Liver (tissue), 9 donors: ENCODE data around the gene TTYH2. TPM values are rescaled to one million over a fixed set of nuclear protein-coding genes. Genes with fewer than 3 reads are reported as not detected.

ENCODE experiments used
- DNase-seq: peaks from one replicate; pipeline ENCODE4 v3.0.0-alpha.2; 2017; ENCODE audit warnings: low spot score
- H3K27ac ChIP-seq, 2 donors: one replicate each; pipeline ENCODE4 v1.7.0; 2013; ENCODE audit warnings: inconsistent platforms in 2 of 2, low read length in 2 of 2, control low read depth in 1 of 2, low read depth in 1 of 2, mild to moderate bottlenecking in 1 of 2
- H3K27me3 ChIP-seq, 4 donors: one replicate each; pipeline versions ENCODE4 v1.6.1 to v1.7.0; 2013; ENCODE audit warnings: low read length in 3 of 4, inconsistent platforms in 1 of 4, mild to moderate bottlenecking in 1 of 4, moderate library complexity in 1 of 4; ENCODE audit not compliant: control insufficient read depth in 4 of 4, insufficient read depth in 4 of 4
- H3K36me3 ChIP-seq, 4 donors: one replicate each; pipeline versions ENCODE4 v1.6.1 to v1.7.0; 2013; ENCODE audit warnings: low read length in 3 of 4, mild to moderate bottlenecking in 3 of 4, low read depth in 1 of 4, moderate library complexity in 1 of 4; ENCODE audit not compliant: control insufficient read depth in 4 of 4, insufficient read depth in 3 of 4
- H3K4me1 ChIP-seq, 4 donors: one replicate each; pipeline versions ENCODE4 v1.6.1 to v1.7.0; 2013; ENCODE audit warnings: low read length in 3 of 4, mild to moderate bottlenecking in 3 of 4, moderate library complexity in 1 of 4; ENCODE audit not compliant: control insufficient read depth in 4 of 4, insufficient read depth in 4 of 4
- H3K4me3 ChIP-seq, 3 donors: one replicate each; pipeline versions ENCODE4 v1.6.1 to v1.7.0; 2013; ENCODE audit warnings: low read length in 3 of 3, control low read depth in 1 of 3, low read depth in 1 of 3, mild to moderate bottlenecking in 1 of 3
- H3K9ac ChIP-seq, 2 donors: one replicate each; pipeline ENCODE4 v1.7.0; 2013; ENCODE audit warnings: low read length in 2 of 2, mild to moderate bottlenecking in 2 of 2, moderate library complexity in 2 of 2, control low read depth in 1 of 2, low read depth in 1 of 2
- H3K9me3 ChIP-seq, 4 donors: one replicate each; pipeline versions ENCODE4 v1.6.1 to v1.7.0; 2013; ENCODE audit warnings: low read length in 3 of 4; ENCODE audit not compliant: control insufficient read depth in 4 of 4
- ATF3 ChIP-seq: IDR thresholded peaks from 2 replicates; pipeline ENCODE4 v1.6.1; 2016; ENCODE audit warnings: antibody characterized with exemption
- CTCF ChIP-seq: fragments of 150-350 bp; IDR thresholded peaks from 2 replicates; pipeline ENCODE4 v1.5.1; 2017; ENCODE audit warnings: improper control_type of control experiment, low read depth, low read length; ENCODE audit not compliant: missing input control
- EGR1 ChIP-seq, 2 donors: IDR thresholded peaks; 2 replicates each; pipeline ENCODE4 v1.6.1; 2016 to 2018; ENCODE audit warnings: antibody characterized with exemption in 2 of 2, low read depth in 2 of 2
- FOXA1 ChIP-seq: IDR thresholded peaks from 2 replicates; pipeline ENCODE4 v1.6.1; 2016; ENCODE audit warnings: antibody characterized with exemption
- FOXA2 ChIP-seq: IDR thresholded peaks from 2 replicates; pipeline ENCODE4 v1.6.1; 2016; ENCODE audit warnings: antibody characterized with exemption
- GABPA ChIP-seq, 2 donors: IDR thresholded peaks in 1 of 2; conservative IDR thresholded peaks in 1 of 2; 2 replicates each; pipeline ENCODE4 v1.6.1; 2016; ENCODE audit warnings: antibody characterized with exemption in 2 of 2, mild to moderate bottlenecking in 1 of 2, moderate library complexity in 1 of 2
- HNF4A ChIP-seq, 2 donors: conservative IDR thresholded peaks; 2 replicates each; pipeline ENCODE4 v1.6.1; 2016; ENCODE audit warnings: antibody characterized with exemption in 2 of 2, mild to moderate bottlenecking in 2 of 2
- JUND ChIP-seq, 2 donors: IDR thresholded peaks; 2 replicates each; pipeline ENCODE4 v1.6.1; 2016; ENCODE audit warnings: antibody characterized with exemption in 2 of 2
- MAX ChIP-seq: IDR thresholded peaks from 2 replicates; pipeline ENCODE4 v1.6.1; 2016; ENCODE audit warnings: antibody characterized with exemption
- NR2F2 ChIP-seq: IDR thresholded peaks from 2 replicates; pipeline ENCODE4 v1.6.1; 2016; ENCODE audit warnings: antibody characterized with exemption
- RAD21 ChIP-seq, 2 donors: IDR thresholded peaks; 2 replicates each; pipeline ENCODE4 v1.6.1; 2016; ENCODE audit warnings: antibody characterized with exemption in 2 of 2, mild to moderate bottlenecking in 2 of 2
- REST ChIP-seq: IDR thresholded peaks from 2 replicates; pipeline ENCODE4 v1.6.1; 2016; ENCODE audit warnings: antibody characterized with exemption, mild to moderate bottlenecking
- RXRA ChIP-seq, 2 donors: IDR thresholded peaks; 2 replicates each; pipeline ENCODE4 v1.6.1; 2017 to 2018; ENCODE audit warnings: antibody characterized with exemption in 2 of 2, mild to moderate bottlenecking in 1 of 2
- SP1 ChIP-seq: IDR thresholded peaks from 2 replicates; pipeline ENCODE4 v1.6.1; 2018; ENCODE audit warnings: antibody characterized with exemption, mild to moderate bottlenecking
- TAF1 ChIP-seq: conservative IDR thresholded peaks from 2 replicates; pipeline ENCODE4 v1.6.1; 2016; ENCODE audit warnings: antibody characterized with exemption, mild to moderate bottlenecking
- YY1 ChIP-seq: IDR thresholded peaks from 2 replicates; pipeline ENCODE4 v1.6.1; 2016; ENCODE audit warnings: antibody characterized with exemption, mild to moderate bottlenecking
- ZBTB33 ChIP-seq: IDR thresholded peaks from 2 replicates; pipeline ENCODE4 v1.6.1; 2016; ENCODE audit warnings: antibody characterized with exemption
- WGBS: extraction: QIAGEN DNeasy Blood & Tissue Kit; methylation state at CpG from one replicate; pipeline ENCODE4 v1.1.7; 2013; 5-methylcytosine and 5-hydroxymethylcytosine counted together
- polyA plus RNA-seq, 2 donors: library from polyadenylated mRNA; stranded (reverse) in 1 of 2; unstranded in 1 of 2; fragments of 200-250 nt in 1 of 2; fragments of >200 nt in 1 of 2; fragmentation: Nextera tagmentation in 1 of 2; extraction: Ambion mirVana in 1 of 2; gene quantifications; one replicate each; pipeline versions ENCODE4 v1.2.1 to v1.2.3, GENCODE V29; 2013 to 2015
- total RNA-seq, 2 donors: library from RNA; depleted of rRNA; stranded (reverse); fragments of >200 nt; gene quantifications; one replicate each; pipeline ENCODE4 v1.2.3, GENCODE V29; 2014
- donor health status: healthy.
- donor health status: healthy.
- donor health status: healthy.
- donor health status: healthy.
- donor health status: healthy.

TTYH2 gene
- total and polyA plus RNA-seq, 4 donors, result 0.40 to 2.4 (median 0.99) TPM

- no peak overlapping the region for H3K4me3 ChIP-seq
- no peaks in the 10 kb centered on the region for H3K27me3 ChIP-seq
- 63% methylated on average over 5 of the region's 5 CpGs for WGBS
- DNase-seq, result no peak
- H3K4me1 ChIP-seq, result no peaks in the 10 kb centered on the region
- H3K9ac ChIP-seq, result no peak overlapping the region
- H3K27ac ChIP-seq, result no peak overlapping the region
- no peaks in the 10 kb centered on the region for H3K36me3 ChIP-seq
- no peaks in the 10 kb centered on the region for H3K9me3 ChIP-seq
- TF ChIP-seq MAX, result no peak
- TF ChIP-seq RXRA (IDR thresholded peaks at IDR 0.05), result no peak
- TF ChIP-seq ATF3, result no peak
- TF ChIP-seq CTCF, result no peak
- TF ChIP-seq FOXA2, result no peak
- TF ChIP-seq HNF4A (conservative IDR thresholded peaks at IDR 0.05), result no peak
- TF ChIP-seq TAF1, result no peak
- TF ChIP-seq ZBTB33, result no peak
- TF ChIP-seq JUND (IDR thresholded peaks at IDR 0.05), result no peak
- TF ChIP-seq EGR1 (IDR thresholded peaks at IDR 0.05; ENCODE audit: low read depth in 2 of 2), result no peak
- no peak for TF ChIP-seq FOXA1
- TF ChIP-seq REST, result no peak
- no peak for TF ChIP-seq NR2F2
- no peak for TF ChIP-seq YY1
- TF ChIP-seq GABPA (IDR thresholded peaks at IDR 0.05 in 1 of 2, conservative IDR thresholded peaks at IDR 0.05 in 1 of 2), result no peak
- TF ChIP-seq SP1, result no peak
- TF ChIP-seq RAD21 (IDR thresholded peaks at IDR 0.05), result no peak
Measured at GRCh38 chr17:74288785-74289184, 75.4 kb downstream of the TTYH2 start.

- H3K9me3 ChIP-seq, result no peaks in the 10 kb centered on the region
- WGBS, result 69% methylated on average over 11 of the region's 11 CpGs
- no peak for TF ChIP-seq RXRA (IDR thresholded peaks at IDR 0.05)
- no peak for TF ChIP-seq CTCF
- TF ChIP-seq REST, result no peak
- no peak for TF ChIP-seq RAD21 (IDR thresholded peaks at IDR 0.05)
- TF ChIP-seq FOXA1, result no peak
- no peak for TF ChIP-seq FOXA2
- no peak for TF ChIP-seq SP1
- no peak for TF ChIP-seq MAX
- TF ChIP-seq HNF4A (conservative IDR thresholded peaks at IDR 0.05), result no peak
- TF ChIP-seq ATF3, result no peak
- no peak for TF ChIP-seq NR2F2
Measured at GRCh38 chr17:74289688-74290087, 76.3 kb downstream of the TTYH2 start.

More at GRCh38 chr17:74289688-74290087, 76.3 kb downstream of the TTYH2 start:
- Histone ChIP-seq H3K27me3 (no peaks in the 10 kb centered on the region), H3K9ac (no peak overlapping the region), H3K36me3 (no peaks in the 10 kb centered on the region), H3K4me3 (no peak overlapping the region), H3K27ac (no peak overlapping the region), H3K4me1 (no peaks in the 10 kb centered on the region)
- DNase-seq, result no peak
